ENCODE data around the gene SLC25A28.

Gene SLC25A28

GRCh38 chr10:99620711-99621453 lies 643 bp upstream of the SLC25A28 start (continued):
- TF ChIP-seq ZNF639 (tag by site-specific recombination; IDR thresholded peaks at IDR 0.05) = peak; percentile 35; the same call in 1 of the 2 replicates
- TF ChIP-seq ZNF747 (tag by site-specific recombination; IDR thresholded peaks at IDR 0.05) = no peak
- TF ChIP-seq ZEB2 (tag by site-specific recombination; IDR thresholded peaks at IDR 0.05) = peak; percentile 90
- TF ChIP-seq GLIS2 (tag by site-specific recombination; IDR thresholded peaks at IDR 0.05) = peak; percentile 55
- no peak for TF ChIP-seq ZNF571 (tag by site-specific recombination; IDR thresholded peaks at IDR 0.05)
- no peak for TF ChIP-seq ZNF473 (tag by site-specific recombination; IDR thresholded peaks at IDR 0.05)
- TF ChIP-seq ZXDB (tag by site-specific recombination; IDR thresholded peaks at IDR 0.05) = peak; percentile 88
- no peak for TF ChIP-seq ZNF157 (tag by site-specific recombination; IDR thresholded peaks at IDR 0.05)
- no peak for TF ChIP-seq ZNF776 (tag by site-specific recombination; IDR thresholded peaks at IDR 0.05; ENCODE audit: borderline replicate concordance)
- TF ChIP-seq, protein P1, sequence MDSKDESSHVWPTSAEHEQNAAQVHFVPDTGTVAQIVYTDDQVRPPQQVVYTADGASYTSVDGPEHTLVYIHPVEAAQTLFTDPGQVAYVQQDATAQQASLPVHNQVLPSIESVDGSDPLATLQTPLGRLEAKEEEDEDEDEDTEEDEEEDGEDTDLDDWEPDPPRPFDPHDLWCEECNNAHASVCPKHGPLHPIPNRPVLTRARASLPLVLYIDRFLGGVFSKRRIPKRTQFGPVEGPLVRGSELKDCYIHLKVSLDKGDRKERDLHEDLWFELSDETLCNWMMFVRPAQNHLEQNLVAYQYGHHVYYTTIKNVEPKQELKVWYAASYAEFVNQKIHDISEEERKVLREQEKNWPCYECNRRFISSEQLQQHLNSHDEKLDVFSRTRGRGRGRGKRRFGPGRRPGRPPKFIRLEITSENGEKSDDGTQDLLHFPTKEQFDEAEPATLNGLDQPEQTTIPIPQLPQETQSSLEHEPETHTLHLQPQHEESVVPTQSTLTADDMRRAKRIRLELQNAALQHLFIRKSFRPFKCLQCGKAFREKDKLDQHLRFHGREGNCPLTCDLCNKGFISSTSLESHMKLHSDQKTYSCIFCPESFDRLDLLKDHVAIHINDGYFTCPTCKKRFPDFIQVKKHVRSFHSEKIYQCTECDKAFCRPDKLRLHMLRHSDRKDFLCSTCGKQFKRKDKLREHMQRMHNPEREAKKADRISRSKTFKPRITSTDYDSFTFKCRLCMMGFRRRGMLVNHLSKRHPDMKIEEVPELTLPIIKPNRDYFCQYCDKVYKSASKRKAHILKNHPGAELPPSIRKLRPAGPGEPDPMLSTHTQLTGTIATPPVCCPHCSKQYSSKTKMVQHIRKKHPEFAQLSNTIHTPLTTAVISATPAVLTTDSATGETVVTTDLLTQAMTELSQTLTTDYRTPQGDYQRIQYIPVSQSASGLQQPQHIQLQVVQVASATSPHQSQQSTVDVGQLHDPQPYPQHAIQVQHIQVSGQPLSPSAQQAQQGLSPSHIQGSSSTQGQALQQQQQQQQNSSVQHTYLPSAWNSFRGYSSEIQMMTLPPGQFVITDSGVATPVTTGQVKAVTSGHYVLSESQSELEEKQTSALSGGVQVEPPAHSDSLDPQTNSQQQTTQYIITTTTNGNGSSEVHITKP (tag by site-specific recombination; IDR thresholded peaks at IDR 0.05) = no peak
- TF ChIP-seq ZFP69B (tag by site-specific recombination; IDR thresholded peaks at IDR 0.05) = peak; percentile 70
- no peak for TF ChIP-seq ZNF777 (tag by site-specific recombination; IDR thresholded peaks at IDR 0.05; ENCODE audit: borderline replicate concordance)
- TF ChIP-seq, protein P2, sequence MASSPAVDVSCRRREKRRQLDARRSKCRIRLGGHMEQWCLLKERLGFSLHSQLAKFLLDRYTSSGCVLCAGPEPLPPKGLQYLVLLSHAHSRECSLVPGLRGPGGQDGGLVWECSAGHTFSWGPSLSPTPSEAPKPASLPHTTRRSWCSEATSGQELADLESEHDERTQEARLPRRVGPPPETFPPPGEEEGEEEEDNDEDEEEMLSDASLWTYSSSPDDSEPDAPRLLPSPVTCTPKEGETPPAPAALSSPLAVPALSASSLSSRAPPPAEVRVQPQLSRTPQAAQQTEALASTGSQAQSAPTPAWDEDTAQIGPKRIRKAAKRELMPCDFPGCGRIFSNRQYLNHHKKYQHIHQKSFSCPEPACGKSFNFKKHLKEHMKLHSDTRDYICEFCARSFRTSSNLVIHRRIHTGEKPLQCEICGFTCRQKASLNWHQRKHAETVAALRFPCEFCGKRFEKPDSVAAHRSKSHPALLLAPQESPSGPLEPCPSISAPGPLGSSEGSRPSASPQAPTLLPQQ (tag by site-specific recombination; IDR thresholded peaks at IDR 0.05) = peak; percentile 80
- TF ChIP-seq KLF8 (tag by site-specific recombination; IDR thresholded peaks at IDR 0.05) = peak; percentile 89
- TF ChIP-seq SETDB1 (IDR thresholded peaks at IDR 0.05; ENCODE audit: insufficient read length, low read length) = no peak
- TF ChIP-seq ZNF169 (tag by site-specific recombination; IDR thresholded peaks at IDR 0.05) = no peak
- peak; percentile 83 for TF ChIP-seq ZBTB8A (tag by site-specific recombination; IDR thresholded peaks at IDR 0.05)
- TF ChIP-seq ZNF292 (tag by site-specific recombination; IDR thresholded peaks at IDR 0.05; ENCODE audit: borderline replicate concordance, low read depth) = no peak
- peak; percentile 70 for TF ChIP-seq EGR2 (tag by site-specific recombination; IDR thresholded peaks at IDR 0.05; ENCODE audit: low read depth)
- no peak for TF ChIP-seq ZNF433 (tag by site-specific recombination; IDR thresholded peaks at IDR 0.05; ENCODE audit: low read depth)
- no peak for TF ChIP-seq ZNF132 (tag by site-specific recombination; IDR thresholded peaks at IDR 0.05; ENCODE audit: borderline replicate concordance)
- TF ChIP-seq, protein P3, sequence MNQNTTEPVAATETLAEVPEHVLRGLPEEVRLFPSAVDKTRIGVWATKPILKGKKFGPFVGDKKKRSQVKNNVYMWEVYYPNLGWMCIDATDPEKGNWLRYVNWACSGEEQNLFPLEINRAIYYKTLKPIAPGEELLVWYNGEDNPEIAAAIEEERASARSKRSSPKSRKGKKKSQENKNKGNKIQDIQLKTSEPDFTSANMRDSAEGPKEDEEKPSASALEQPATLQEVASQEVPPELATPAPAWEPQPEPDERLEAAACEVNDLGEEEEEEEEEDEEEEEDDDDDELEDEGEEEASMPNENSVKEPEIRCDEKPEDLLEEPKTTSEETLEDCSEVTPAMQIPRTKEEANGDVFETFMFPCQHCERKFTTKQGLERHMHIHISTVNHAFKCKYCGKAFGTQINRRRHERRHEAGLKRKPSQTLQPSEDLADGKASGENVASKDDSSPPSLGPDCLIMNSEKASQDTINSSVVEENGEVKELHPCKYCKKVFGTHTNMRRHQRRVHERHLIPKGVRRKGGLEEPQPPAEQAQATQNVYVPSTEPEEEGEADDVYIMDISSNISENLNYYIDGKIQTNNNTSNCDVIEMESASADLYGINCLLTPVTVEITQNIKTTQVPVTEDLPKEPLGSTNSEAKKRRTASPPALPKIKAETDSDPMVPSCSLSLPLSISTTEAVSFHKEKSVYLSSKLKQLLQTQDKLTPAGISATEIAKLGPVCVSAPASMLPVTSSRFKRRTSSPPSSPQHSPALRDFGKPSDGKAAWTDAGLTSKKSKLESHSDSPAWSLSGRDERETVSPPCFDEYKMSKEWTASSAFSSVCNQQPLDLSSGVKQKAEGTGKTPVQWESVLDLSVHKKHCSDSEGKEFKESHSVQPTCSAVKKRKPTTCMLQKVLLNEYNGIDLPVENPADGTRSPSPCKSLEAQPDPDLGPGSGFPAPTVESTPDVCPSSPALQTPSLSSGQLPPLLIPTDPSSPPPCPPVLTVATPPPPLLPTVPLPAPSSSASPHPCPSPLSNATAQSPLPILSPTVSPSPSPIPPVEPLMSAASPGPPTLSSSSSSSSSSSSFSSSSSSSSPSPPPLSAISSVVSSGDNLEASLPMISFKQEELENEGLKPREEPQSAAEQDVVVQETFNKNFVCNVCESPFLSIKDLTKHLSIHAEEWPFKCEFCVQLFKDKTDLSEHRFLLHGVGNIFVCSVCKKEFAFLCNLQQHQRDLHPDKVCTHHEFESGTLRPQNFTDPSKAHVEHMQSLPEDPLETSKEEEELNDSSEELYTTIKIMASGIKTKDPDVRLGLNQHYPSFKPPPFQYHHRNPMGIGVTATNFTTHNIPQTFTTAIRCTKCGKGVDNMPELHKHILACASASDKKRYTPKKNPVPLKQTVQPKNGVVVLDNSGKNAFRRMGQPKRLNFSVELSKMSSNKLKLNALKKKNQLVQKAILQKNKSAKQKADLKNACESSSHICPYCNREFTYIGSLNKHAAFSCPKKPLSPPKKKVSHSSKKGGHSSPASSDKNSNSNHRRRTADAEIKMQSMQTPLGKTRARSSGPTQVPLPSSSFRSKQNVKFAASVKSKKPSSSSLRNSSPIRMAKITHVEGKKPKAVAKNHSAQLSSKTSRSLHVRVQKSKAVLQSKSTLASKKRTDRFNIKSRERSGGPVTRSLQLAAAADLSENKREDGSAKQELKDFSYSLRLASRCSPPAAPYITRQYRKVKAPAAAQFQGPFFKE (tag by site-specific recombination; IDR thresholded peaks at IDR 0.05; ENCODE audit: borderline replicate concordance) = no peak
- peak; percentile 99 for TF ChIP-seq ZBTB26 (tag by site-specific recombination; optimal IDR thresholded peaks at IDR 0.05)
- no peak for TF ChIP-seq ZNF514 (tag by site-specific recombination; IDR thresholded peaks at IDR 0.05)
- TF ChIP-seq, protein P4, sequence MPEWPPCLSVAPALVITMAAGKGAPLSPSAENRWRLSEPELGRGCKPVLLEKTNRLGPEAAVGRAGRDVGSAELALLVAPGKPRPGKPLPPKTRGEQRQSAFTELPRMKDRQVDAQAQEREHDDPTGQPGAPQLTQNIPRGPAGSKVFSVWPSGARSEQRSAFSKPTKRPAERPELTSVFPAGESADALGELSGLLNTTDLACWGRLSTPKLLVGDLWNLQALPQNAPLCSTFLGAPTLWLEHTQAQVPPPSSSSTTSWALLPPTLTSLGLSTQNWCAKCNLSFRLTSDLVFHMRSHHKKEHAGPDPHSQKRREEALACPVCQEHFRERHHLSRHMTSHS (tag by site-specific recombination; IDR thresholded peaks at IDR 0.05) = no peak
